ENCODE measurements around the gene MAP7D2. TPM values are rescaled to one million over a fixed set of nuclear protein-coding genes. Genes with fewer than 3 reads are reported as not detected.

Gene MAP7D2
- total RNA-seq, 1 experiment from 2014 or later = 0.11 TPM

GRCh38 chrX:20005883-20006282 is 110.8 kb downstream of the MAP7D2 start:
- no peaks in the 10 kb centered on the region for H3K9me3 ChIP-seq (replicated peaks)
- H3K36me3 ChIP-seq = no peaks in the 10 kb centered on the region
- H3K4me1 ChIP-seq (replicated peaks) = no peaks in the 10 kb centered on the region
- no peak overlapping the region for H3K4me3 ChIP-seq
- H3K27me3 ChIP-seq (replicated peaks) = no peaks in the 10 kb centered on the region
- no peak for DNase-seq (ENCODE audit: low read depth in 1 of 2, low spot score in 2 of 2)
- H3K27ac ChIP-seq = no peak overlapping the region

DNA sequence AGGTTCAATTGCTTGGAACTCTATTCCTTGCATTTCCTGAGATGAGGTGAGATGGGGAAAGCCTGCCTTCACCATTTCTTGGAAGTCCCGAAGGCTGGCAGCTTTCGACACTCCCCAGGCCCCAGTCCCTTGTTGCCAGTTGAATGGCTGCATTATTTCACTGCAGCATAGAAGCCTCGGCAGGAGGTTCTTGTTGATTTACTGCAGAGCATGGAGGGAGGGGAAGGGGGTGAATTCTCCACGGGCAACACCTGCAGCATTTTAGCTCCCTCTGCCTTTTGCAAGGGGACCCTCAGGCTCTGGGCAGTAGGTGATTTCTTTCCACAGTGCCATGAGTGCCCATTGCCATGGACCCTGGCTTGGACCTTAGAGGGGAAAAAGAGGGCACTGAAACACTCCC is 115.1 kb downstream of the MAP7D2 start:
- no peaks in the 10 kb centered on the region for H3K4me1 ChIP-seq (replicated peaks)
- no peaks in the 10 kb centered on the region for H3K36me3 ChIP-seq
- no peak overlapping the region for H3K27ac ChIP-seq
- no peak overlapping the region for H3K4me3 ChIP-seq
- DNase-seq (ENCODE audit: low read depth in 1 of 2, low spot score in 2 of 2) = no peak
- H3K9me3 ChIP-seq (replicated peaks) = no peaks in the 10 kb centered on the region
- H3K27me3 ChIP-seq (replicated peaks) = no peaks in the 10 kb centered on the region

DNA sequence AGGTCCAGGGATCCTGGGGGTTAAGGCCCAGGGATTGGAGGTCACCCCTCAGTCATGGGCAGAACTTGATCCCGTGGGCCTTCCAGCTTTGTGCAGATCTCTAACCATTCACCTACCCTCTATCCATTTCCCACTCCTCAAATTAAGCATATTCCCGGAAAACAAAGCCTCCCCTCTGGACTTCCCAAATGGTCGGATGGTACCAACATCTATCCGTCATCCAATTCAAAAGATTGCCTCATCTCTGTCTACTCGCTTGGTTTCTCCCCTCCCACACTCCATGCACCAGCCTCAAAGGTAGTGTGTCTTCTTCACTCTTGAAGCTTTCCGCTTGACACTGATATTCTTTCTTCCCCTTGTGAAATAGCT is 125.4 kb downstream of the MAP7D2 start:
- Histone ChIP-seq H3K9me3 (replicated peaks) (no peaks in the 10 kb centered on the region), H3K4me1 (replicated peaks) (0 out of 2 replicates have a peak, but pooled peaks cover 4% of the 10 kb centered on the region), H3K27ac (no peak overlapping the region), H3K4me3 (peak overlapping the region; percentile 80), H3K36me3 (no peaks in the 10 kb centered on the region), H3K27me3 (replicated peaks) (no peaks in the 10 kb centered on the region)
- no peak for DNase-seq (ENCODE audit: low read depth in 1 of 2, low spot score in 2 of 2)

DNA sequence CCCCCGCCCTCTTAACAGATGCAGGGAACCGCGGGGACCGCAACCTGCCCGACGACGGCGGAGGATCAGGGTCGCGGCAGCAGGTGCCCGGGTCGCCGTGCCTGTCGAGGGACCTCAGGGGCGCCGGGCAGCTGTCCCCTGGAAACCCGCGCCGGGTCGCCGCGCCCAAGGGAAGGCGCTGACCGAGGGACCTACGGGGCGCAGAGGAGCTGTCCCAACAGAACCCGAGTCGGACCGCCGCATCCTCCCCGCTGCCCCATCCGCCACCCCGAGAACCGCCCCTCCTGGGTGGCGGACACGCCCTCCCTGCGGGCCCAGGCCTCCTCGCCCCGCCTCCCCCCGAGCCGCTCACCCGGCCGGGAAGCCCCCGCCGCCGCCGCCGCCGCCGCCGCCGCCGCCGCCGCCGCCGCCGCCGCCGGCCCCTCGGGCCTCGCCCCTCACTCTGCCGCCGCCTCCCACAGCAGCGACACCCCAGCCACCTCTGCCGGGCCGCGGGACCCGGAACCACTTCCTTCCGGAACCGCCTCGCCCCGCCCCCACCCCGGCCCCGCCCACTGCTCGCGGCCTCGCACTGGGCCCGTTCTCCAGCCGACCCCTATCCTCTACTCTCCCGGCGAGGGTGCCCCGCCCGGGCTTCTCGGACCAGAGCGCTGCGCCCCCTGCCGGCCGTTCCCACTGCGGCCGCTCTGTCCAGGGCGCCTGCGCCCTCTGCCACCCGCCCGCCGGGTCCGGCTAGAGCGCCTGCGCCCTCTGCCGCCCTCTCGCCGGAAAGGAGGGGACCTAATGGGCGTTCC is 126.0 kb downstream of the MAP7D2 start, which contains the start of gene BCLAF3:
TSS of gene BCLAF3 (minus strand) at position 506 of the 794 bp plus-strand sequence. CDS start 20,797 bp downstream, outside the sequence.
- peak within 1 kb of the TSS; percentile 80 for H3K4me3 ChIP-seq
- no peaks in the 10 kb centered on the region for H3K9me3 ChIP-seq (replicated peaks)
- DNase-seq (ENCODE audit: low read depth in 1 of 2, low spot score in 2 of 2) = peak; percentile 83 to 84
- no peak within 1 kb of the TSS for H3K27ac ChIP-seq
- H3K36me3 ChIP-seq = no peaks in the 10 kb centered on the region
- H3K4me1 ChIP-seq (replicated peaks) = 0 out of 2 replicates have a peak, but pooled peaks cover 4% of the 10 kb centered on the region
- H3K27me3 ChIP-seq (replicated peaks) = no peaks in the 10 kb centered on the region

DNA sequence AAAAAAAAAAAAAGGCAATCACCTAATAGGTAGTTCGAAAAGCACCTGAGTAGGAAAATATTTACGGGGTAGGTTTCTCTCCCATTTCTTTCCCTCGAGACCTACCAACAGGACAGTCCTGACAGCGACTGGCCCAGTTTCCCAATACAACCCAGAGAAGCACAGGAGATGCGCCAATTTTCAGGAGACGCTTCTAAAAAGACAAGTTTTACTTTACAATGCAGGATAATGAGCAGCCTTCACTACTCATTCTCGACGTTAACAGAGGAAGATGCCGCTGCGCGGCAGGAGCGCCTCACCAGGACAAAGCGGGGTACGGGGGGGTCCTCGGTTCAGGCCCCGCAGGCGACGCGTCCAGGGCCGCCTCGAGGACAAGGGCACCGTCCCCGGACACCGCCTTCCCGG is 126.6 kb downstream of the MAP7D2 start:
- DNase-seq (ENCODE audit: low read depth in 1 of 2, low spot score in 2 of 2) = no peak

GRCh38 chrX:19987856-19988255 is 128.9 kb downstream of the MAP7D2 start:
- no peak for DNase-seq (ENCODE audit: low read depth in 1 of 2, low spot score in 2 of 2)
- Histone ChIP-seq H3K4me3 (no peak overlapping the region), H3K36me3 (no peaks in the 10 kb centered on the region), H3K27ac (no peak overlapping the region), H3K27me3 (replicated peaks) (no peaks in the 10 kb centered on the region), H3K9me3 (replicated peaks) (no peaks in the 10 kb centered on the region), H3K4me1 (replicated peaks) (0 out of 2 replicates have a peak, but pooled peaks cover 4% of the 10 kb centered on the region)

More for the DNA sequence above, 126.6 kb downstream of the MAP7D2 start:
- Histone ChIP-seq H3K9me3 (replicated peaks) (no peaks in the 10 kb centered on the region), H3K27ac (no peak overlapping the region), H3K36me3 (no peaks in the 10 kb centered on the region), H3K4me1 (replicated peaks) (0 out of 2 replicates have a peak, but pooled peaks cover 4% of the 10 kb centered on the region), H3K27me3 (replicated peaks) (no peaks in the 10 kb centered on the region), H3K4me3 (peak overlapping the region; percentile 80)

GRCh38 chrX:19986531-19986930 is 130.2 kb downstream of the MAP7D2 start:
- no peaks in the 10 kb centered on the region for H3K9me3 ChIP-seq (replicated peaks)
- no peak for DNase-seq (ENCODE audit: low read depth in 1 of 2, low spot score in 2 of 2)
- no peak overlapping the region for H3K4me3 ChIP-seq
- H3K27me3 ChIP-seq (replicated peaks) = no peaks in the 10 kb centered on the region
- no peak overlapping the region for H3K27ac ChIP-seq
- no peaks in the 10 kb centered on the region for H3K36me3 ChIP-seq
- 0 out of 2 replicates have a peak, but pooled peaks cover 4% of the 10 kb centered on the region for H3K4me1 ChIP-seq (replicated peaks)

DNA sequence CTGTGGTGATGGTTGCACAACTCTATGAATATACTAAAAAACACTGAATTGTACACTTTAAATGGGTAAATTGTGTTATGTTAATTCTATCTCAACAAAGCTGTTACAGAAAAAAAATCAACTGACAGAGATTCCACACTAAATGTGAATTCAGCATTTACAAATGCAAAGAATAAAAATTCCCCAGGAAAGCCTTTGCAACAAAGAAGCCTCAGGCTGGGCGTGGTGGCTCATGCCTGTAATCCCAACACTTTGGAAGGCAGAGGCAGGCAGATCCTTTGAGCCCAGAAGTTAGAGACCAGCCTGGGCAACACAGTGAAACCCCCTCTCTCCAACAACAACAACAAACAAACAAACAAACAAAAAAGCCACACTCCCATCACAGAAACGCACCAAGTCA is 134.8 kb downstream of the MAP7D2 start:
- no peaks in the 10 kb centered on the region for H3K9me3 ChIP-seq (replicated peaks)
- DNase-seq (ENCODE audit: low read depth in 1 of 2, low spot score in 2 of 2) = no peak
- H3K27me3 ChIP-seq (replicated peaks) = no peaks in the 10 kb centered on the region
- no peak overlapping the region for H3K4me3 ChIP-seq
- H3K27ac ChIP-seq = no peak overlapping the region
- no peaks in the 10 kb centered on the region for H3K4me1 ChIP-seq (replicated peaks)
- H3K36me3 ChIP-seq = no peaks in the 10 kb centered on the region

GRCh38 chrX:19975845-19976244 is 140.9 kb downstream of the MAP7D2 start:
- Histone ChIP-seq H3K4me1 (replicated peaks) (no peaks in the 10 kb centered on the region), H3K27ac (no peak overlapping the region), H3K9me3 (replicated peaks) (no peaks in the 10 kb centered on the region), H3K27me3 (replicated peaks) (no peaks in the 10 kb centered on the region), H3K4me3 (no peak overlapping the region), H3K36me3 (no peaks in the 10 kb centered on the region)
- DNase-seq (ENCODE audit: low read depth in 1 of 2, low spot score in 2 of 2) = no peak

DNA sequence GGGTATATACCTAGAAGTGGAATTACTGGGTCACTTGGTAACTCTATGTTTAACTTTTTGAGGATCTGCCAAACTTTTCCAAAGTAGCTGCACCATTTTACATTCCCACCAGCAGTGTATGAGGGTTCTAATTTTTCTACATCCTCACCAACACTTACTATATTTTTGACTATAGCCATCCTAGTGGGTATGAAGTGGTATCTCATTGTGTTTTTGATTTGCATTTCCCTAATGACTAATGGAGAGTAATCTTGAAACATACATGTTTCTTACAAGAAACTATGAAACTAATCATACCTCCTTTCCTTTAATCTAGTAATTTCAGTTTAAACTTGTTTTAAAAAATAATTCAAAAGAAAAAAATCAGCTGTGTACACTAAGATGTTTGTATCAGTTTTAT is 143.7 kb downstream of the MAP7D2 start:
- no peaks in the 10 kb centered on the region for H3K36me3 ChIP-seq
- no peaks in the 10 kb centered on the region for H3K4me1 ChIP-seq (replicated peaks)
- H3K4me3 ChIP-seq = no peak overlapping the region
- no peaks in the 10 kb centered on the region for H3K27me3 ChIP-seq (replicated peaks)
- no peaks in the 10 kb centered on the region for H3K9me3 ChIP-seq (replicated peaks)
- H3K27ac ChIP-seq = no peak overlapping the region
- DNase-seq (ENCODE audit: low read depth in 1 of 2, low spot score in 2 of 2) = no peak

- DNase-seq (ENCODE audit: low read depth in 1 of 2, low spot score in 2 of 2) = no peak
- no peak overlapping the region for H3K4me3 ChIP-seq
- H3K36me3 ChIP-seq = no peaks in the 10 kb centered on the region
These were observed 148.4 kb downstream of the MAP7D2 start for GRCh38 chrX:19968276-19968675.

GRCh38 chrX:19966056-19966455 is 150.7 kb downstream of the MAP7D2 start:
- H3K27ac ChIP-seq = no peak overlapping the region

More at GRCh38 chrX:19968276-19968675, 148.4 kb downstream of the MAP7D2 start:
- no peak overlapping the region for H3K27ac ChIP-seq
- no peaks in the 10 kb centered on the region for H3K4me1 ChIP-seq (replicated peaks)
- no peaks in the 10 kb centered on the region for H3K27me3 ChIP-seq (replicated peaks)
- no peaks in the 10 kb centered on the region for H3K9me3 ChIP-seq (replicated peaks)

GRCh38 chrX:19964017-19964710 is 152.5 kb downstream of the MAP7D2 start:
- Histone ChIP-seq H3K9me3 (replicated peaks) (no peaks in the 10 kb centered on the region), H3K36me3 (no peaks in the 10 kb centered on the region), H3K4me1 (replicated peaks) (no peaks in the 10 kb centered on the region), H3K4me3 (no peak overlapping the region), H3K27ac (no peak overlapping the region), H3K27me3 (replicated peaks) (no peaks in the 10 kb centered on the region)
- no peak for DNase-seq (ENCODE audit: low read depth in 1 of 2, low spot score in 2 of 2)

More at GRCh38 chrX:19966056-19966455, 150.7 kb downstream of the MAP7D2 start:
- DNase-seq (ENCODE audit: low read depth in 1 of 2, low spot score in 2 of 2) = no peak
- no peaks in the 10 kb centered on the region for H3K27me3 ChIP-seq (replicated peaks)
- H3K4me3 ChIP-seq = no peak overlapping the region
- H3K9me3 ChIP-seq (replicated peaks) = no peaks in the 10 kb centered on the region
- H3K4me1 ChIP-seq (replicated peaks) = no peaks in the 10 kb centered on the region
- H3K36me3 ChIP-seq = no peaks in the 10 kb centered on the region

GRCh38 chrX:19960913-19961312 is 155.8 kb downstream of the MAP7D2 start:
- H3K4me1 ChIP-seq (replicated peaks) = no peaks in the 10 kb centered on the region
- H3K27me3 ChIP-seq (replicated peaks) = no peaks in the 10 kb centered on the region
- no peaks in the 10 kb centered on the region for H3K9me3 ChIP-seq (replicated peaks)
- no peak overlapping the region for H3K4me3 ChIP-seq
- no peaks in the 10 kb centered on the region for H3K36me3 ChIP-seq
- no peak overlapping the region for H3K27ac ChIP-seq
- DNase-seq (ENCODE audit: low read depth in 1 of 2, low spot score in 2 of 2) = no peak

Measured in SJSA1 (cell line).